PC-9 (cell line): Measurements from ENCODE around the gene GMDS. TPM values are rescaled to one million over a fixed set of nuclear protein-coding genes. Genes with fewer than 3 reads are reported as not detected.

Source experiments
- BruUV-seq: library from RNA; stranded (reverse); fragments of 400-500 nt; replicated peaks from 2 replicates; lab custom pipeline; 2021; lab: Mats Ljungman, UMichigan
- CTCF ChIA-PET: fragments of 300-600 bp; sonication (Branson Sonifier 250); formaldehyde crosslinking; loops from one replicate; lab custom pipeline; 2022; ENCODE audit warnings: antibody characterized with exemption; lab: Charles Lee
- POLR2A ChIA-PET: fragments of 300-600 bp; sonication (Branson Sonifier 250); formaldehyde crosslinking; loops from one replicate; lab custom pipeline; 2022; ENCODE audit warnings: antibody characterized with exemption; ENCODE audit not compliant: unreplicated experiment; lab: Charles Lee
- DNase-seq, 2 experiments: peaks; one replicate each; pipeline versions ENCODE4 v3.0.0 to v3.0.0-alpha.2; 2015 to 2022; ENCODE audit warnings: mixed read lengths in 1 of 2
- H2AFZ ChIP-seq: fragments of 200-600 bp; sonication (generic); 2 replicates; pipeline ENCODE4 v1.8.1; 2017; ENCODE audit warnings: antibody characterized with exemption
- H3F3A ChIP-seq: fragments of 200-600 bp; sonication (generic); 2 replicates; pipeline ENCODE4 v1.8.1; 2017; ENCODE audit warnings: antibody characterized with exemption, mild to moderate bottlenecking, low read depth; ENCODE audit not compliant: insufficient read depth
- H3K27ac ChIP-seq: fragments of 200-600 bp; sonication (generic); 2 replicates; pipeline ENCODE4 v1.6.1; 2016; ENCODE audit warnings: mixed run types
- H3K27me3 ChIP-seq: fragments of 200-600 bp; sonication (generic); 2 replicates; pipeline ENCODE4 v1.6.1; 2016; ENCODE audit warnings: low read depth, mixed run types; ENCODE audit not compliant: insufficient read depth
- H3K36me3 ChIP-seq: fragments of 200-600 bp; sonication (generic); 2 replicates; pipeline ENCODE4 v1.6.1; 2016; ENCODE audit warnings: low read depth, mixed run types
- H3K4me1 ChIP-seq: fragments of 200-600 bp; sonication (generic); replicated peaks from 2 replicates; pipeline ENCODE4 v1.6.1; 2016; ENCODE audit warnings: mixed run types; ENCODE audit not compliant: insufficient read depth
- H3K4me2 ChIP-seq: fragments of 200-600 bp; sonication (generic); 2 replicates; pipeline ENCODE4 v1.6.1; 2017; ENCODE audit warnings: mixed run types
- H3K4me3 ChIP-seq: fragments of 200-600 bp; sonication (generic); 2 replicates; pipeline ENCODE4 v1.6.1; 2016; ENCODE audit warnings: mixed run types
- H3K79me2 ChIP-seq: fragments of 200-600 bp; sonication (generic); 2 replicates; pipeline ENCODE4 v1.6.1; 2017; ENCODE audit warnings: low read depth, mixed run types
- H3K9me2 ChIP-seq: fragments of 200-600 bp; sonication (generic); 2 replicates; pipeline ENCODE4 v1.8.1; 2017; ENCODE audit warnings: mild to moderate bottlenecking; ENCODE audit not compliant: insufficient read depth
- H3K9me3 ChIP-seq: fragments of 200-600 bp; sonication (generic); 2 replicates; pipeline ENCODE4 v1.8.1; 2016; ENCODE audit warnings: low read depth; ENCODE audit not compliant: insufficient read depth
- H4K20me1 ChIP-seq: fragments of 200-600 bp; sonication (generic); 2 replicates; pipeline ENCODE4 v1.8.1; 2017; ENCODE audit not compliant: insufficient read depth
- CTCF ChIP-seq: fragments of 200-600 bp; sonication (generic); conservative IDR thresholded peaks from 2 replicates; pipeline ENCODE4 v1.6.1; 2017; ENCODE audit warnings: mixed run types, antibody characterized with exemption, mild to moderate bottlenecking, moderate library complexity
- EZH2 ChIP-seq: fragments of 200-600 bp; sonication (generic); IDR thresholded peaks from 2 replicates; pipeline ENCODE4 v1.8.0; 2017; ENCODE audit warnings: antibody characterized with exemption, low read depth
- intact Hi-C: fragments of 100-400 bp; cut with micrococcal nuclease; formaldehyde crosslinking; loops from one replicate; pipeline ENCODE4 v1.10.0; 2022; ENCODE audit not compliant: unreplicated experiment
- total RNA-seq: library from RNA; stranded (reverse); gene quantifications from 2 replicates; pipeline ENCODE4 v1.2.3, GENCODE V29; 2021

Gene GMDS
- total RNA-seq, 1 experiment from 2014 or later: 30.1 TPM

- H3F3A ChIP-seq: 0 out of 2 replicates have a peak, but pooled peaks cover 8% of the 10 kb centered on the region
- BruUV-seq: no TSS peak
- H3K36me3 ChIP-seq: no peaks in the 10 kb centered on the region
- no peaks in the 10 kb centered on the region for H4K20me1 ChIP-seq
- intact Hi-C loops: no loop called here
- TF ChIP-seq EZH2 (no peak), CTCF (no peak)
- peaks cover 17% of the 10 kb centered on the region for H3K4me1 ChIP-seq
- no peaks in the 10 kb centered on the region for H3K9me2 ChIP-seq
- H3K9me3 ChIP-seq: no peaks in the 10 kb centered on the region
- no peak for DNase-seq
- CTCF ChIA-PET: no interaction called here
- POLR2A ChIA-PET: no interaction called here
- H3K27ac ChIP-seq: no peak overlapping the region
- no peaks in the 10 kb centered on the region for H3K79me2 ChIP-seq
- H2AFZ ChIP-seq: no peak overlapping the region
- no peaks in the 10 kb centered on the region for H3K27me3 ChIP-seq
- no peak overlapping the region for H3K4me3 ChIP-seq
- no peak overlapping the region for H3K4me2 ChIP-seq
These were observed 403.1 kb downstream of the GMDS start for GRCh38 chr6:1842334-1842733.

- DNase-seq: no peak
- H3K36me3 ChIP-seq: no peaks in the 10 kb centered on the region
- BruUV-seq: no TSS peak
- H4K20me1 ChIP-seq: no peaks in the 10 kb centered on the region
- intact Hi-C loops: no loop called here
- H3K4me1 ChIP-seq: peaks cover 17% of the 10 kb centered on the region
- TF ChIP-seq EZH2 (no peak), CTCF (no peak)
- CTCF ChIA-PET: no interaction called here
- no peak overlapping the region for H3K4me3 ChIP-seq
- H3K27ac ChIP-seq: no peak overlapping the region
- no peak overlapping the region for H3K4me2 ChIP-seq
- H2AFZ ChIP-seq: no peak overlapping the region
- 0 out of 2 replicates have a peak, but pooled peaks cover 8% of the 10 kb centered on the region for H3F3A ChIP-seq
- POLR2A ChIA-PET: no interaction called here
- H3K79me2 ChIP-seq: no peaks in the 10 kb centered on the region
- H3K9me3 ChIP-seq: no peaks in the 10 kb centered on the region
- no peaks in the 10 kb centered on the region for H3K27me3 ChIP-seq
- no peaks in the 10 kb centered on the region for H3K9me2 ChIP-seq
These were observed 404.3 kb downstream of the GMDS start for GRCh38 chr6:1841136-1841535.

GRCh38 chr6:1840491-1841121 lies 404.8 kb downstream of the GMDS start:
- Histone ChIP-seq H3K4me2 (no peak overlapping the region), H3K4me3 (no peak overlapping the region), H4K20me1 (no peaks in the 10 kb centered on the region), H3K27me3 (no peaks in the 10 kb centered on the region), H3K4me1 (peaks cover 17% of the 10 kb centered on the region), H3K27ac (no peak overlapping the region), H3K36me3 (no peaks in the 10 kb centered on the region), H3F3A (0 out of 2 replicates have a peak, but pooled peaks cover 8% of the 10 kb centered on the region), H3K79me2 (no peaks in the 10 kb centered on the region), H3K9me2 (no peaks in the 10 kb centered on the region), H3K9me3 (no peaks in the 10 kb centered on the region), H2AFZ (no peak overlapping the region)
- intact Hi-C loops: no loop called here
- DNase-seq: no peak
- POLR2A ChIA-PET: no interaction called here
- TF ChIP-seq EZH2: no peak
- TF ChIP-seq CTCF: no peak
- CTCF ChIA-PET: no interaction called here
- no TSS peak for BruUV-seq
